ENCODE results near the gene PGAP1. TPM values are rescaled to one million over a fixed set of nuclear protein-coding genes. Genes with fewer than 3 reads are reported as not detected.

Gene PGAP1
- total and polyA plus RNA-seq, 2 donors (not counting 1 experiment from before 2014, with no cell fraction given), result 0.25 to 21.8 TPM

- H3K4me1 Mint-ChIP-seq, result no peaks in the 10 kb centered on the region
- TF ChIP-seq EZH2 (IDR thresholded peaks at IDR 0.05; ENCODE audit: borderline replicate concordance, insufficient read depth, low read depth, low read length, poor library complexity, severe bottlenecking) (no peak), CTCF (IDR thresholded peaks at IDR 0.05) (no peak)
- peaks cover 4% of the 10 kb centered on the region for H3K9me3 Mint-ChIP-seq (ENCODE audit: insufficient read depth)
- Histone ChIP-seq H3K9ac (ENCODE audit: low read length) (no peak overlapping the region), H3K27me3 (replicated peaks in 1 of 4; ENCODE audit: control extremely low read depth in 1 of 4, control insufficient read depth in 3 of 4, insufficient read depth in 4 of 4, low read length in 3 of 4) (peaks cover 0 to 18% (median 12%) of the 10 kb centered on the region in 4 experiments), H3K9me3 (ENCODE audit: control extremely low read depth in 1 of 3, control insufficient read depth in 2 of 3, insufficient read depth in 1 of 3, low read length in 2 of 3) (peaks cover 0 to 9% (median 1%) of the 10 kb centered on the region in 3 donors), H3K4me2 (replicated peaks; ENCODE audit: low read depth, low read length, poor library complexity, severe bottlenecking) (no peak overlapping the region), H3K79me2 (ENCODE audit: control insufficient read depth, insufficient read depth, low read length) (no peaks in the 10 kb centered on the region), H3K27ac (ENCODE audit: low read length in 2 of 2) (no peak overlapping the region), H3K36me3 (replicated peaks in 1 of 2; ENCODE audit: control extremely low read depth in 1 of 2, control insufficient read depth in 1 of 2, extremely low read depth in 1 of 2, insufficient read depth in 2 of 2, low read length in 1 of 2) (no peaks in the 10 kb centered on the region), H4K20me1 (ENCODE audit: control insufficient read depth, insufficient read depth, low read length, poor library complexity, severe bottlenecking) (no peaks in the 10 kb centered on the region), H3K4me3 (ENCODE audit: control extremely low read depth in 1 of 5, extremely low read depth in 1 of 5, insufficient read depth in 1 of 5, low read depth in 2 of 5, low read length in 4 of 5) (no peak overlapping the region), H3K4me1 (ENCODE audit: control insufficient read depth in 2 of 2, insufficient read depth in 2 of 2, low read length in 2 of 2) (no peaks in the 10 kb centered on the region), H2AFZ (ENCODE audit: insufficient read depth, low read depth, low read length, poor library complexity, severe bottlenecking) (no peak overlapping the region)
- DNase-seq, result no peak
- CTCF ChIA-PET, result interaction anchor here (0.6 kb wide), 1 partner anchor 662 kb away, joined by 3 read pairs; no protein-coding TSS in a partner anchor
- no peak overlapping the region for H3K27ac Mint-ChIP-seq
- ATAC-seq (ENCODE audit: low read depth), result no peak
- intact Hi-C loops (cut with micrococcal nuclease), result no loop called here
- H3K4me3 Mint-ChIP-seq, result no peak overlapping the region
- POLR2A ChIA-PET, result no interaction called here
- peaks cover 57% of the 10 kb centered on the region for H3K27me3 Mint-ChIP-seq
These were observed 102.6 kb downstream of the PGAP1 start for GRCh38 chr2:196823750-196824522.

GRCh38 chr2:196821195-196821594 is 105.3 kb downstream of the PGAP1 start:
- no CpG with 5 or more reads among the region's 1 CpG for WGBS (ENCODE audit: insufficient coverage)
- Histone ChIP-seq H3K9me3 (ENCODE audit: control extremely low read depth in 1 of 3, control insufficient read depth in 2 of 3, insufficient read depth in 1 of 3, low read length in 2 of 3) (peaks cover 0 to 22% (median 1%) of the 10 kb centered on the region in 3 donors), H3K27ac (ENCODE audit: low read length in 2 of 2) (no peak overlapping the region), H2AFZ (ENCODE audit: insufficient read depth, low read depth, low read length, poor library complexity, severe bottlenecking) (no peak overlapping the region), H3K79me2 (ENCODE audit: control insufficient read depth, insufficient read depth, low read length) (no peaks in the 10 kb centered on the region), H3K9ac (ENCODE audit: low read length) (no peak overlapping the region), H3K36me3 (replicated peaks in 1 of 2; ENCODE audit: control extremely low read depth in 1 of 2, control insufficient read depth in 1 of 2, extremely low read depth in 1 of 2, insufficient read depth in 2 of 2, low read length in 1 of 2) (no peaks in the 10 kb centered on the region), H3K4me1 (ENCODE audit: control insufficient read depth in 2 of 2, insufficient read depth in 2 of 2, low read length in 2 of 2) (no peaks in the 10 kb centered on the region), H3K4me3 (ENCODE audit: control extremely low read depth in 1 of 5, extremely low read depth in 1 of 5, insufficient read depth in 1 of 5, low read depth in 2 of 5, low read length in 4 of 5) (no peak overlapping the region), H4K20me1 (ENCODE audit: control insufficient read depth, insufficient read depth, low read length, poor library complexity, severe bottlenecking) (no peaks in the 10 kb centered on the region), H3K4me2 (replicated peaks; ENCODE audit: low read depth, low read length, poor library complexity, severe bottlenecking) (no peak overlapping the region), H3K27me3 (replicated peaks in 1 of 4; ENCODE audit: control extremely low read depth in 1 of 4, control insufficient read depth in 3 of 4, insufficient read depth in 4 of 4, low read length in 3 of 4) (peaks cover 0 to 18% (median 12%) of the 10 kb centered on the region in 4 experiments)
- TF ChIP-seq EZH2 (IDR thresholded peaks at IDR 0.05; ENCODE audit: borderline replicate concordance, insufficient read depth, low read depth, low read length, poor library complexity, severe bottlenecking) (no peak), CTCF (IDR thresholded peaks at IDR 0.05) (no peak)
- ATAC-seq (ENCODE audit: low read depth) (no peak), DNase-seq (no peak)
- ChIA-PET POLR2A (interaction anchor here (0.6 kb wide), 1 partner anchor 314 kb away, joined by 7 read pairs; no protein-coding TSS in a partner anchor), CTCF (no interaction called here)
- Mint-ChIP-seq H3K4me3 (no peak overlapping the region), H3K4me1 (no peaks in the 10 kb centered on the region), H3K27ac (no peak overlapping the region), H3K27me3 (peaks cover 52% of the 10 kb centered on the region), H3K9me3 (ENCODE audit: insufficient read depth) (peaks cover 6% of the 10 kb centered on the region)
- intact Hi-C loops (cut with micrococcal nuclease), result no loop called here
